K562 (cell line): ENCODE data around the gene PLEKHA1. TPM values are rescaled to one million over a fixed set of nuclear protein-coding genes. Genes with fewer than 3 reads are reported as not detected.

Source experiments
- ATAC-seq: fragments of 200-7000 bp; cut with Tn5 transposase; 3 replicates; pipeline ENCODE4 v1.9.1; 2020; ENCODE audit warnings: moderate library complexity
- BruUV-seq: library from RNA; stranded (reverse); fragments of 400-500 nt; replicated peaks from 2 replicates; lab custom pipeline; 2021; lab: Mats Ljungman, UMichigan
- CTCF ChIA-PET: fragments of 300-600 bp; formaldehyde crosslinking; extraction: SDS; loops from one replicate; lab custom pipeline; 2021; ENCODE audit warnings: low intra/inter-chr PET ratio; lab: Yijun Ruan, JAX
- POLR2A ChIA-PET: fragments of 300-600, 350-650 bp; sonication (Branson Sonifier 250); formaldehyde crosslinking; extraction: SDS; loops from one replicate; lab custom pipeline; 2021; ENCODE audit warnings: antibody characterized with exemption, inconsistent platforms; lab: Yijun Ruan, JAX
- DNase-seq, 4 experiments: peaks; one replicate each; pipeline versions ENCODE4 v3.0.0 to v3.0.0-alpha.2; 2011 to 2018; ENCODE audit warnings: low spot score in 3 of 4, mixed read lengths in 3 of 4; ENCODE audit errors: extremely low read depth in 1 of 4
- FAIRE-seq: peaks from 2 replicates; lab custom pipeline; 2011; peaks lifted over from hg19 to GRCh38; lab: Jason Lieb, UNC
- H2AFZ ChIP-seq: 2 replicates; pipeline ENCODE4 v1.6.0; 2011; ENCODE audit warnings: low read depth, low read length, control low read depth, inconsistent platforms
- H3K27ac ChIP-seq: fragments of 200-600 bp; 3 replicates; pipeline ENCODE4 v1.8.0; 2011; ENCODE audit warnings: low read depth, mild to moderate bottlenecking, control low read depth, inconsistent platforms, low read length, moderate library complexity, mixed read lengths; ENCODE audit errors: extremely low read depth
- H3K27me3 ChIP-seq, 2 experiments: fragments of 300-600 bp in 1 of 2; 2 replicates in 1 of 2; 3 replicates in 1 of 2; pipeline versions ENCODE4 v1.6.0 to v1.8.0; 2011; ENCODE audit warnings: inconsistent platforms in 2 of 2, low read length in 2 of 2, mild to moderate bottlenecking in 1 of 2, mixed read lengths in 1 of 2, moderate library complexity in 1 of 2; ENCODE audit not compliant: control insufficient read depth in 2 of 2, insufficient read depth in 2 of 2
- H3K36me3 ChIP-seq: fragments of 300-600 bp; 3 replicates; pipeline ENCODE4 v1.8.0; 2011; ENCODE audit warnings: mild to moderate bottlenecking, low read length, inconsistent platforms; ENCODE audit not compliant: control insufficient read depth, insufficient read depth
- H3K4me1 ChIP-seq, 2 experiments: fragments of 200-600 bp in 1 of 2; replicated peaks in 1 of 2; 2 replicates in 1 of 2; 3 replicates in 1 of 2; pipeline versions ENCODE4 v1.5.1 to v1.8.0; 2011; ENCODE audit warnings: inconsistent platforms in 2 of 2, low read length in 2 of 2, mild to moderate bottlenecking in 1 of 2, mixed read lengths in 1 of 2, moderate library complexity in 1 of 2; ENCODE audit not compliant: control insufficient read depth in 2 of 2, insufficient read depth in 2 of 2
- H3K4me2 ChIP-seq: 2 replicates; pipeline ENCODE4 v1.6.1; 2011; ENCODE audit warnings: low read length, control low read depth, inconsistent platforms, mixed read lengths; ENCODE audit not compliant: insufficient read depth
- H3K4me3 ChIP-seq: fragments of 200-600 bp; sonication (generic), shearing (Covaris generic); 2 replicates; pipeline ENCODE4 v1.5.1; 2016; ENCODE audit warnings: control low read depth, inconsistent platforms
- H3K79me2 ChIP-seq: fragments of 200-600 bp; 3 replicates; pipeline ENCODE4 v1.8.0; 2011; ENCODE audit warnings: low read length, inconsistent platforms; ENCODE audit not compliant: control insufficient read depth, insufficient read depth
- H3K9ac ChIP-seq, 2 experiments: 2 replicates each; pipeline versions ENCODE4 v1.6.0 to v1.6.1; 2011; ENCODE audit warnings: low read depth in 2 of 2, low read length in 2 of 2, control low read depth in 1 of 2, inconsistent platforms in 1 of 2, mild to moderate bottlenecking in 1 of 2, mixed read lengths in 1 of 2; ENCODE audit not compliant: insufficient read depth in 1 of 2
- H3K9me1 ChIP-seq: one replicate; pipeline ENCODE4 v1.6.0; 2011; ENCODE audit warnings: inconsistent platforms, mild to moderate bottlenecking, low read length, moderate library complexity; ENCODE audit not compliant: control insufficient read depth, insufficient read depth
- H3K9me3 ChIP-seq: replicated peaks from 2 replicates; pipeline ENCODE4 v1.5.1; 2011; ENCODE audit warnings: low read depth, low read length, inconsistent platforms; ENCODE audit not compliant: control insufficient read depth, insufficient read depth
- H4K20me1 ChIP-seq: replicated peaks from 2 replicates; pipeline ENCODE4 v1.6.1; 2011; ENCODE audit warnings: low read length, inconsistent platforms, mixed read lengths; ENCODE audit not compliant: control insufficient read depth, insufficient read depth
- BCL6 ChIP-seq: fragments of 250-450 bp; sonication (Bioruptor Pico); IDR thresholded peaks from 2 replicates; pipeline ENCODE4 v1.4.0; 2020
- BDP1 ChIP-seq: IDR thresholded peaks from 3 replicates; pipeline ENCODE4 v1.6.1; 2011; ENCODE audit not compliant: insufficient read length, insufficient read depth
- CBX1 ChIP-seq: sonication (generic); IDR thresholded peaks from 2 replicates; pipeline ENCODE4 v1.6.1; 2016; ENCODE audit warnings: antibody characterized with exemption, low read depth, mild to moderate bottlenecking
- MAZ ChIP-seq, 2 experiments: fragments of 450-650 bp in 1 of 2; sonication (generic) in 1 of 2; formaldehyde crosslinking; IDR thresholded peaks in 1 of 2; conservative IDR thresholded peaks in 1 of 2; 2 replicates each; pipeline versions ENCODE4 v1.4.0 to v1.5.0; 2020; ENCODE audit warnings: mild to moderate bottlenecking in 1 of 2, missing genetic modification reagents in 1 of 2
- MCM5 ChIP-seq: fragments of 450-650 bp; IDR thresholded peaks from 2 replicates; pipeline ENCODE4 v1.6.1; 2016; ENCODE audit warnings: low read depth
- NR2F6 ChIP-seq: fragments of 450-650 bp; formaldehyde crosslinking; IDR thresholded peaks from 2 replicates; pipeline ENCODE4 v1.4.0; 2020; ENCODE audit warnings: mild to moderate bottlenecking
- NUFIP1 ChIP-seq: fragments of 450-650 bp; IDR thresholded peaks from 2 replicates; pipeline ENCODE4 v1.6.1; 2018; ENCODE audit not compliant: partially characterized antibody
- PHF21A ChIP-seq: fragments of 450-650 bp; IDR thresholded peaks from 2 replicates; pipeline ENCODE4 v1.6.1; 2017; ENCODE audit warnings: low read depth, borderline replicate concordance
- PHTF2 ChIP-seq: fragments of 250-450 bp; sonication (Bioruptor Pico); IDR thresholded peaks from 2 replicates; pipeline ENCODE4 v1.5.0; 2021; ENCODE audit warnings: mild to moderate bottlenecking
- SUPT5H ChIP-seq: fragments of 450-650 bp; IDR thresholded peaks from 2 replicates; pipeline ENCODE4 v1.6.1; 2016
- TCF7L2 ChIP-seq: fragments of 150-350 bp; IDR thresholded peaks from 2 replicates; pipeline ENCODE4 v1.6.1; 2016; ENCODE audit warnings: low read depth, mild to moderate bottlenecking, low read length, moderate library complexity
- ZFP30 ChIP-seq: fragments of 250-450 bp; sonication (Bioruptor Pico); IDR thresholded peaks from 2 replicates; pipeline ENCODE4 v1.8.0; 2022; ENCODE audit warnings: moderate library complexity, mild to moderate bottlenecking, inconsistent platforms, borderline replicate concordance
- ZNF12 ChIP-seq: sonication (generic); formaldehyde crosslinking; IDR thresholded peaks from 2 replicates; pipeline ENCODE4 v1.4.0; 2020; ENCODE audit warnings: mild to moderate bottlenecking, missing genetic modification reagents
- ZNF143 ChIP-seq: sonication (generic); formaldehyde crosslinking; IDR thresholded peaks from 2 replicates; pipeline ENCODE4 v1.9.0; 2022; ENCODE audit warnings: mild to moderate bottlenecking, missing genetic modification reagents
- ZNF41 ChIP-seq: fragments of 250-450 bp; sonication (Bioruptor Pico); conservative IDR thresholded peaks from 2 replicates; pipeline ENCODE4 v1.4.0; 2020; ENCODE audit warnings: mild to moderate bottlenecking
- ZNF77 ChIP-seq: fragments of 250-450 bp; sonication (Bioruptor Pico); IDR thresholded peaks from 2 replicates; pipeline ENCODE4 v1.5.0; 2020
- WGBS: fragments of 100-300 bp; shearing (Covaris generic); methylation state at CpG from one replicate; pipeline ENCODE4 v1.1.6; 2016; ENCODE audit warnings: low coverage, mixed read lengths; ENCODE audit not compliant: insufficient coverage; ENCODE audit errors: missing lambda C conversion rate; 5-methylcytosine and 5-hydroxymethylcytosine counted together
- in situ Hi-C: fragments of 300-500 bp; cut with MboI; formaldehyde crosslinking; loops from 4 replicates; pipeline ENCODE4 v1.15.0; 2018; ENCODE audit warnings: inconsistent platforms, mixed read lengths
- intact Hi-C: fragments of 100-400 bp; cut with micrococcal nuclease; formaldehyde crosslinking; loops from 2 replicates; pipeline ENCODE4 v1.14.2; 2022
- polyA plus RNA-seq, 8 experiments: library from polyadenylated mRNA; depleted of rRNA in 4 of 8; stranded (reverse) in 5 of 8; unstranded in 3 of 8; fragments of >200 nt; fragmentation: Nextera tagmentation in 2 of 8; fragmentation: Illumina TruSeq in 1 of 8; extraction: Ambion mirVana in 2 of 8; extraction: Trizol in 1 of 8; gene quantifications; 2 replicates each; pipeline versions ENCODE4 v1.2.1 to v1.2.3, GENCODE V29; 2011 to 2014; ENCODE audit warnings: inconsistent platforms in 1 of 8, missing spikeins in 1 of 8
- total RNA-seq, 7 experiments: library from RNA; depleted of rRNA in 6 of 7; stranded (reverse); fragments of >200 nt in 6 of 7; fragmentation: Illumina TruSeq in 2 of 7; extraction: Trizol in 2 of 7; gene quantifications; 2 replicates each; pipeline versions ENCODE4 v1.2.1 to v1.2.3, GENCODE V29; 2011 to 2021; ENCODE audit warnings: low replicate concordance in 1 of 7

Gene PLEKHA1
- total and polyA plus RNA-seq, 9 of the 15 experiments (the other 6 are each of a cell fraction or from before 2014, with no cell fraction given) = 0.05 to 4.7 (median 1.0) TPM

DNA sequence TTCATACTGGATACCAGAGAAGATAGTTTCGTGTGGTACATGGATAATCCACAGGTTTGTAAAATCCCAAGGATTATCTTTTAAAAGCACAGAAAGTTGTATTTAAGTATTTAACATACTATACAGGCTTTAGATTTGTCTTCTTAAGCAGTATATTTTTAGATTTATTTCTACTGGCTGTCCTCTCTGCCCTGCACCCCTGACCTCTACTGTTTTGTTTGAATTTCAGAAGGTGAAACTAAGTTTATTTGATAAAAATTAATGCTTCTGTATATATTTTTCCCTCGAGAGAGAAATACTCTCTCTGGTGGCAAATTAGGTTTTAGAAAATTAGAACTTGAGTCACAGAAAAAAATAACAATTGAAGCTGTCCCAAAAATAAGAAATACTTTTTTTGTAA lies 18.8 kb downstream of the PLEKHA1 start:
- 0% methylated on average over 2 of the region's 2 CpGs for WGBS

DNA sequence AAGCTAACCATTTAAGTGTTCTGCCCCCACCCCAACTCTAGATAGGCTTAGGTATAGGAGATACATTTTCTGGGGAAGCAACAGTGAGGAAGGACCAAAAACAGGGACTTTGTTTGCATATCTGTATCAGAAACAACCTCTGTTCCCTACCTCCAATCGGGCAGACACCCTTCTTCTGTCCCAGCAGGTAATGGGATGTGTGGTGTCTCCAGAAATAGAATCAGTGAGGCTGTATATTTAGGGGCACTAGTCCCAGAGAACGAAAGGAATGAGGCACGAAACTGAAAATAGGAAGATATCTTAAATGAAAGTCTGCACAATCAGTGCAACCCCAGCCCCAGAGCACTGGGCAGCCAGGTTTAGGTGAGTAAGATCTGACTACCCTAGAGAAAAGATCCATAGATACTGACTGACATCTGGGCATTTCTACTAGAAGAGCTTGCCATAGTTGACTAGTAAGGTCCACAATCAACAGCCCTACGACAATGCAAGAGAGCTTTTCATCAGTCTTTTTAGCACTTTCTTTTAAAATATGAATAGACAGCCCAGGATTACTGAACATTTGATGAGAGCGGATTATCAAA lies 28.1 kb downstream of the PLEKHA1 start:
- Histone ChIP-seq H3K9ac (no peak overlapping the region), H4K20me1 (no peaks in the 10 kb centered on the region), H3K4me1 (no peaks in the 10 kb centered on the region), H2AFZ (no peak overlapping the region), H3K9me1 (no peaks in the 10 kb centered on the region), H3K4me3 (no peak overlapping the region), H3K27me3 (no peaks in the 10 kb centered on the region), H3K9me3 (no peaks in the 10 kb centered on the region), H3K79me2 (no peaks in the 10 kb centered on the region), H3K27ac (no peak overlapping the region), H3K36me3 (no peaks in the 10 kb centered on the region), H3K4me2 (no peak overlapping the region)
- POLR2A ChIA-PET = no interaction called here
- BruUV-seq = no TSS peak
- in situ Hi-C loops = no loop called here
- FAIRE-seq (no peak), DNase-seq (no peak), ATAC-seq (no peak)
- intact Hi-C loops = no loop called here
- CTCF ChIA-PET = no interaction called here
- 1% methylated on average over 5 of the region's 5 CpGs for WGBS
- TF ChIP-seq NUFIP1 (no peak), PHF21A (no peak), TCF7L2 (no peak), SUPT5H (no peak), ZNF143 (CRISPR knock-in tag) (no peak), BDP1 (no peak), MCM5 (no peak), CBX1 (no peak), PHTF2 (CRISPR knock-in tag) (no peak), ZNF12 (no peak), ZNF77 (no peak), BCL6 (CRISPR knock-in tag) (no peak)

More for the DNA sequence above, 18.8 kb downstream of the PLEKHA1 start:
- BruUV-seq = no TSS peak
- TF ChIP-seq NR2F6 (no peak), ZFP30 (CRISPR knock-in tag) (no peak), MAZ (CRISPR knock-in tag; conservative IDR thresholded peaks at IDR 0.05 in 1 of 2, IDR thresholded peaks at IDR 0.05 in 1 of 2) (no peak), ZNF41 (CRISPR knock-in tag) (no peak)
- H3K4me3 ChIP-seq = no peak overlapping the region
- H3K79me2 ChIP-seq = no peaks in the 10 kb centered on the region
- no peak for ATAC-seq
- no peaks in the 10 kb centered on the region for H3K9me1 ChIP-seq
- no peaks in the 10 kb centered on the region for H3K9me3 ChIP-seq
- no peak for FAIRE-seq
- no peaks in the 10 kb centered on the region for H3K4me1 ChIP-seq
- H3K36me3 ChIP-seq = no peaks in the 10 kb centered on the region
- DNase-seq = no peak
- H3K27me3 ChIP-seq = no peaks in the 10 kb centered on the region
- POLR2A ChIA-PET = no interaction called here
- no peak overlapping the region for H3K4me2 ChIP-seq
- no peak overlapping the region for H2AFZ ChIP-seq
- intact Hi-C loops (no loop called here), in situ Hi-C loops (no loop called here)
- H3K27ac ChIP-seq = no peak overlapping the region
- CTCF ChIA-PET = no interaction called here
- no peaks in the 10 kb centered on the region for H4K20me1 ChIP-seq
- no peak overlapping the region for H3K9ac ChIP-seq
